ENCODE results near the gene AIPL1. TPM values are rescaled to one million over a fixed set of nuclear protein-coding genes. Genes with fewer than 3 reads are reported as not detected.
A peak's percentile ranks its signal among the peaks of the same experiment; 100 is the strongest.

The AIPL1 gene
- total and polyA plus RNA-seq, 2 experiments from 2014 or later: 0.17 to 0.24 TPM

DNA sequence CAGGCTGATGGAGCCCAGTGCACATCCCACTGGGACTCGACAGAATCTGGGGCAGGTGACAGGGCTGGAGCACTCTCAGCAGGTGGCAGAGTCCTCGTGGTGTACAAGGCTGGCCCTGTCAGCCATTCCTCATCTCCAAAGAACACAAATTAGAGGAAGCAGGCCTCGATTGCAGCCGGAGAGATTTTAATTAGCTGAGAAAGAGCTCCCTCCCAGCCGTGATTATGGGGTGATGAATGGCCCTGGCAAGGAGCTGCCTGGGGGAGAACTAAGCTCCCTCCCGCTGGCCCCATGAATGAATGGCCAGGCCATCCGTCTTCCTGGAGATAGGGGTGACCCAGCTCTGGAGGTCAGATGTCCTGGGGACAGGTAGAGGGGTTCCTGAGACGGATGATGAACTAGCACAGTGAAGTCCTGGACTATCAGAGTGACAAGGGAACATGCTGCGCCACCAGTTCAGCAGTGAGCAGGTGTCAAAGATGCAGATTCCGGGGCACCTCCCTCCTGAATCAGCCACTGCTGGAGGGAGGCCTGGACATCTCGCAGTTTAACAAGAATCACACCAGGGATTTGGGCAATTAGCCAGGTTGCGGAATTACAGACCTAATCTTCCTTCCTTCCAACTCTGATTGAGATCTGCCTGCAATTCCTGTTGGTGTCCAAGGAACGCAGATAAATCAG, 44.8 kb upstream of the AIPL1 start:
- no peak overlapping the region for H3K27ac ChIP-seq (ENCODE audit: low read depth)
- DNase-seq (ENCODE audit: low spot score): no peak
- no peak overlapping the region for H3K4me3 ChIP-seq
- Mint-ChIP-seq H3K9me3 (no peaks in the 10 kb centered on the region), H3K4me1 (peaks cover 18% of the 10 kb centered on the region), H3K27ac (no peak overlapping the region), H3K27me3 (ENCODE audit: insufficient read depth, low read depth, poor library complexity) (peaks cover 16% of the 10 kb centered on the region), H3K36me3 (ENCODE audit: low read depth) (no peaks in the 10 kb centered on the region), H3K4me3 (no peak overlapping the region)
- ATAC-seq: no peak
- no peak for TF ChIP-seq JUNB (IDR thresholded peaks at IDR 0.05; ENCODE audit: unreplicated experiment)
- TF ChIP-seq CREB1 (CRISPR knock-in tag; IDR thresholded peaks at IDR 0.05; ENCODE audit: low read depth): no peak
- no peak for TF ChIP-seq ZNF331 (CRISPR knock-in tag; IDR thresholded peaks at IDR 0.05; ENCODE audit: low read depth)
- TF ChIP-seq, protein P1, sequence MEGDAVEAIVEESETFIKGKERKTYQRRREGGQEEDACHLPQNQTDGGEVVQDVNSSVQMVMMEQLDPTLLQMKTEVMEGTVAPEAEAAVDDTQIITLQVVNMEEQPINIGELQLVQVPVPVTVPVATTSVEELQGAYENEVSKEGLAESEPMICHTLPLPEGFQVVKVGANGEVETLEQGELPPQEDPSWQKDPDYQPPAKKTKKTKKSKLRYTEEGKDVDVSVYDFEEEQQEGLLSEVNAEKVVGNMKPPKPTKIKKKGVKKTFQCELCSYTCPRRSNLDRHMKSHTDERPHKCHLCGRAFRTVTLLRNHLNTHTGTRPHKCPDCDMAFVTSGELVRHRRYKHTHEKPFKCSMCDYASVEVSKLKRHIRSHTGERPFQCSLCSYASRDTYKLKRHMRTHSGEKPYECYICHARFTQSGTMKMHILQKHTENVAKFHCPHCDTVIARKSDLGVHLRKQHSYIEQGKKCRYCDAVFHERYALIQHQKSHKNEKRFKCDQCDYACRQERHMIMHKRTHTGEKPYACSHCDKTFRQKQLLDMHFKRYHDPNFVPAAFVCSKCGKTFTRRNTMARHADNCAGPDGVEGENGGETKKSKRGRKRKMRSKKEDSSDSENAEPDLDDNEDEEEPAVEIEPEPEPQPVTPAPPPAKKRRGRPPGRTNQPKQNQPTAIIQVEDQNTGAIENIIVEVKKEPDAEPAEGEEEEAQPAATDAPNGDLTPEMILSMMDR (conservative IDR thresholded peaks at IDR 0.05; ENCODE audit: low read depth in 2 of 2): no peak
- no peaks in the 10 kb centered on the region for H3K27me3 ChIP-seq (ENCODE audit: insufficient read depth)
- H3K79me2 ChIP-seq (replicated peaks; ENCODE audit: insufficient read depth): no peaks in the 10 kb centered on the region
- H3K36me3 ChIP-seq (ENCODE audit: insufficient read depth): no peaks in the 10 kb centered on the region
- 0 out of 2 replicates have a peak, but pooled peaks cover 3% of the 10 kb centered on the region for H3K4me1 ChIP-seq (ENCODE audit: insufficient read depth)
- H4K20me1 ChIP-seq (replicated peaks; ENCODE audit: insufficient read depth): no peaks in the 10 kb centered on the region
- H2AFZ ChIP-seq: peak overlapping the region; percentile 69
- H3F3A ChIP-seq (replicated peaks; ENCODE audit: low read depth): no peaks in the 10 kb centered on the region
- H3K9me2 ChIP-seq (ENCODE audit: insufficient read depth): no peaks in the 10 kb centered on the region
- H3K4me2 ChIP-seq: no peak overlapping the region

DNA sequence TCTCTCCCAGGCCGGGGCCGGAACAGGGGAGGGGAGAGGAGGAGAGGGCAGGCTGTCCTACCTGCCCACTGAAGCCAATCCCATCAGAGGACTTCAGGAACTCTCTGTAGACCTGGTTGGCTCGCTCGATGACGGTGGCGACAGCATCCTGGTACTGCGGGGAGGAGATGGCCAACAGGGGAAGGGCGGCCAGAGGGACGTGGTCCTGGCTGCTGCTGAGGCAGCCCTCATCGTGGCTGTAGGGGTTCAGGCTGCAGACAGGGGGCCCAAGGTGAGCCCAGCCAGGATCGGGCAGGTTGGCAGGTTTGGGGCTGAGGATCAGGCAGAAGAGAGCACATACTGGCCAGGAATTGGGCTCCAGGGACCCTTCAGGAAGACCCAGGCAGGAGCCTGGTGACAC, 43.6 kb upstream of the AIPL1 start:
- no peaks in the 10 kb centered on the region for H3K36me3 ChIP-seq (ENCODE audit: insufficient read depth)
- H3K27me3 ChIP-seq (ENCODE audit: insufficient read depth): no peaks in the 10 kb centered on the region
- H3K4me2 ChIP-seq: no peak overlapping the region
- no peak for DNase-seq (ENCODE audit: low spot score)
- 0 out of 2 replicates have a peak, but pooled peaks cover 3% of the 10 kb centered on the region for H3K4me1 ChIP-seq (ENCODE audit: insufficient read depth)
- no peak overlapping the region for H3K4me3 Mint-ChIP-seq
- peaks cover 22% of the 10 kb centered on the region; the same call in 2 of the 3 replicates for H3K4me1 Mint-ChIP-seq
- H2AFZ ChIP-seq: no peak overlapping the region
- no peaks in the 10 kb centered on the region for H3F3A ChIP-seq (replicated peaks; ENCODE audit: low read depth)
- no peaks in the 10 kb centered on the region for H3K9me2 ChIP-seq (ENCODE audit: insufficient read depth)
- H3K27me3 Mint-ChIP-seq (ENCODE audit: insufficient read depth, low read depth, poor library complexity): peaks cover 17% of the 10 kb centered on the region
- no peak; the same call in 2 of the 3 replicates for ATAC-seq
- no peak overlapping the region for H3K27ac ChIP-seq (ENCODE audit: low read depth)
- no peaks in the 10 kb centered on the region for H3K9me3 Mint-ChIP-seq
- no peaks in the 10 kb centered on the region for H4K20me1 ChIP-seq (replicated peaks; ENCODE audit: insufficient read depth)
- H3K4me3 ChIP-seq: no peak overlapping the region
- H3K79me2 ChIP-seq (replicated peaks; ENCODE audit: insufficient read depth): no peaks in the 10 kb centered on the region
- H3K36me3 Mint-ChIP-seq (ENCODE audit: low read depth): no peaks in the 10 kb centered on the region
- no peak overlapping the region for H3K27ac Mint-ChIP-seq
- TF ChIP-seq ZNF331 (CRISPR knock-in tag; IDR thresholded peaks at IDR 0.05; ENCODE audit: low read depth) (no peak), ZNF114 (CRISPR knock-in tag; IDR thresholded peaks at IDR 0.05) (no peak), EZH2 (IDR thresholded peaks at IDR 0.05; ENCODE audit: low read depth, unreplicated experiment) (no peak), EZH2phosphoT487 (IDR thresholded peaks at IDR 0.05; ENCODE audit: unreplicated experiment) (no peak), CREB1 (CRISPR knock-in tag; IDR thresholded peaks at IDR 0.05; ENCODE audit: low read depth) (no peak), STAT1 (IDR thresholded peaks at IDR 0.05; ENCODE audit: unreplicated experiment) (no peak), JUNB (IDR thresholded peaks at IDR 0.05; ENCODE audit: unreplicated experiment) (no peak), POLR2AphosphoS5 (IDR thresholded peaks at IDR 0.05; ENCODE audit: low read depth) (no peak), NANOG (IDR thresholded peaks at IDR 0.05; ENCODE audit: borderline replicate concordance) (no peak)
- TF ChIP-seq, protein P2, sequence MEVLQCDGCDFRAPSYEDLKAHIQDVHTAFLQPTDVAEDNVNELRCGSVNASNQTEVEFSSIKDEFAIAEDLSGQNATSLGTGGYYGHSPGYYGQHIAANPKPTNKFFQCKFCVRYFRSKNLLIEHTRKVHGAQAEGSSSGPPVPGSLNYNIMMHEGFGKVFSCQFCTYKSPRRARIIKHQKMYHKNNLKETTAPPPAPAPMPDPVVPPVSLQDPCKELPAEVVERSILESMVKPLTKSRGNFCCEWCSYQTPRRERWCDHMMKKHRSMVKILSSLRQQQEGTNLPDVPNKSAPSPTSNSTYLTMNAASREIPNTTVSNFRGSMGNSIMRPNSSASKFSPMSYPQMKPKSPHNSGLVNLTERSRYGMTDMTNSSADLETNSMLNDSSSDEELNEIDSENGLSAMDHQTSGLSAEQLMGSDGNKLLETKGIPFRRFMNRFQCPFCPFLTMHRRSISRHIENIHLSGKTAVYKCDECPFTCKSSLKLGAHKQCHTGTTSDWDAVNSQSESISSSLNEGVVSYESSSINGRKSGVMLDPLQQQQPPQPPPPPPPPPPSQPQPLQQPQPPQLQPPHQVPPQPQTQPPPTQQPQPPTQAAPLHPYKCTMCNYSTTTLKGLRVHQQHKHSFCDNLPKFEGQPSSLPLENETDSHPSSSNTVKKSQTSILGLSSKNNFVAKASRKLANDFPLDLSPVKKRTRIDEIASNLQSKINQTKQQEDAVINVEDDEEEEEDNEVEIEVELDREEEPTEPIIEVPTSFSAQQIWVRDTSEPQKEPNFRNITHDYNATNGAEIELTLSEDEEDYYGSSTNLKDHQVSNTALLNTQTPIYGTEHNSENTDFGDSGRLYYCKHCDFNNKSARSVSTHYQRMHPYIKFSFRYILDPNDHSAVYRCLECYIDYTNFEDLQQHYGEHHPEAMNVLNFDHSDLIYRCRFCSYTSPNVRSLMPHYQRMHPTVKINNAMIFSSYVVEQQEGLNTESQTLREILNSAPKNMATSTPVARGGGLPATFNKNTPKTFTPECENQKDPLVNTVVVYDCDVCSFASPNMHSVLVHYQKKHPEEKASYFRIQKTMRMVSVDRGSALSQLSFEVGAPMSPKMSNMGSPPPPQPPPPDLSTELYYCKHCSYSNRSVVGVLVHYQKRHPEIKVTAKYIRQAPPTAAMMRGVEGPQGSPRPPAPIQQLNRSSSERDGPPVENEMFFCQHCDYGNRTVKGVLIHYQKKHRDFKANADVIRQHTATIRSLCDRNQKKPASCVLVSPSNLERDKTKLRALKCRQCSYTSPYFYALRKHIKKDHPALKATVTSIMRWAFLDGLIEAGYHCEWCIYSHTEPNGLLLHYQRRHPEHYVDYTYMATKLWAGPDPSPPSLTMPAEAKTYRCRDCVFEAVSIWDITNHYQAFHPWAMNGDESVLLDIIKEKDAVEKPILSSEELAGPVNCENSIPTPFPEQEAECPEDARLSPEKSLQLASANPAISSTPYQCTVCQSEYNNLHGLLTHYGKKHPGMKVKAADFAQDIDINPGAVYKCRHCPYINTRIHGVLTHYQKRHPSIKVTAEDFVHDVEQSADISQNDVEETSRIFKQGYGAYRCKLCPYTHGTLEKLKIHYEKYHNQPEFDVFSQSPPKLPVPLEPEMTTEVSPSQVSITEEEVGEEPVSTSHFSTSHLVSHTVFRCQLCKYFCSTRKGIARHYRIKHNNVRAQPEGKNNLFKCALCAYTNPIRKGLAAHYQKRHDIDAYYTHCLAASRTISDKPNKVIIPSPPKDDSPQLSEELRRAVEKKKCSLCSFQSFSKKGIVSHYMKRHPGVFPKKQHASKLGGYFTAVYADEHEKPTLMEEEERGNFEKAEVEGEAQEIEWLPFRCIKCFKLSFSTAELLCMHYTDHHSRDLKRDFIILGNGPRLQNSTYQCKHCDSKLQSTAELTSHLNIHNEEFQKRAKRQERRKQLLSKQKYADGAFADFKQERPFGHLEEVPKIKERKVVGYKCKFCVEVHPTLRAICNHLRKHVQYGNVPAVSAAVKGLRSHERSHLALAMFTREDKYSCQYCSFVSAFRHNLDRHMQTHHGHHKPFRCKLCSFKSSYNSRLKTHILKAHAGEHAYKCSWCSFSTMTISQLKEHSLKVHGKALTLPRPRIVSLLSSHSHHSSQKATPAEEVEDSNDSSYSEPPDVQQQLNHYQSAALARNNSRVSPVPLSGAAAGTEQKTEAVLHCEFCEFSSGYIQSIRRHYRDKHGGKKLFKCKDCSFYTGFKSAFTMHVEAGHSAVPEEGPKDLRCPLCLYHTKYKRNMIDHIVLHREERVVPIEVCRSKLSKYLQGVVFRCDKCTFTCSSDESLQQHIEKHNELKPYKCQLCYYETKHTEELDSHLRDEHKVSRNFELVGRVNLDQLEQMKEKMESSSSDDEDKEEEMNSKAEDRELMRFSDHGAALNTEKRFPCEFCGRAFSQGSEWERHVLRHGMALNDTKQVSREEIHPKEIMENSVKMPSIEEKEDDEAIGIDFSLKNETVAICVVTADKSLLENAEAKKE (CRISPR knock-in tag; IDR thresholded peaks at IDR 0.05): no peak
- TF ChIP-seq, protein P3, sequence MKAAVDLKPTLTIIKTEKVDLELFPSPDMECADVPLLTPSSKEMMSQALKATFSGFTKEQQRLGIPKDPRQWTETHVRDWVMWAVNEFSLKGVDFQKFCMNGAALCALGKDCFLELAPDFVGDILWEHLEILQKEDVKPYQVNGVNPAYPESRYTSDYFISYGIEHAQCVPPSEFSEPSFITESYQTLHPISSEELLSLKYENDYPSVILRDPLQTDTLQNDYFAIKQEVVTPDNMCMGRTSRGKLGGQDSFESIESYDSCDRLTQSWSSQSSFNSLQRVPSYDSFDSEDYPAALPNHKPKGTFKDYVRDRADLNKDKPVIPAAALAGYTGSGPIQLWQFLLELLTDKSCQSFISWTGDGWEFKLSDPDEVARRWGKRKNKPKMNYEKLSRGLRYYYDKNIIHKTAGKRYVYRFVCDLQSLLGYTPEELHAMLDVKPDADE (IDR thresholded peaks at IDR 0.05): no peak
